ENCODE results near the gene CDC7.

- TF ChIP-seq CTCF (CRISPR knock-in tag; IDR thresholded peaks at IDR 0.05) (no peak), POLR2A (IDR thresholded peaks at IDR 0.05; ENCODE audit: insufficient read depth in 1 of 2, low read depth in 2 of 2, low read length in 2 of 2) (no peak), ELK4 (CRISPR knock-in tag; IDR thresholded peaks at IDR 0.05; ENCODE audit: borderline replicate concordance) (no peak), USF2 (IDR thresholded peaks at IDR 0.05; ENCODE audit: low read depth, low read length) (no peak), USF2 (CRISPR knock-in tag; IDR thresholded peaks at IDR 0.05; ENCODE audit: borderline replicate concordance) (no peak), CHD2 (IDR thresholded peaks at IDR 0.05; ENCODE audit: low read depth, low read length) (no peak), PHF8 (CRISPR knock-in tag; IDR thresholded peaks at IDR 0.05) (no peak), SOX5 (CRISPR knock-in tag; IDR thresholded peaks at IDR 0.05; ENCODE audit: borderline replicate concordance) (no peak), ZNF710 (CRISPR knock-in tag; IDR thresholded peaks at IDR 0.05; ENCODE audit: borderline replicate concordance) (no peak), ZNF143 (CRISPR knock-in tag; IDR thresholded peaks at IDR 0.05) (no peak), ETV6 (CRISPR knock-in tag; conservative IDR thresholded peaks at IDR 0.05) (no peak)
- TF ChIP-seq, protein P1, sequence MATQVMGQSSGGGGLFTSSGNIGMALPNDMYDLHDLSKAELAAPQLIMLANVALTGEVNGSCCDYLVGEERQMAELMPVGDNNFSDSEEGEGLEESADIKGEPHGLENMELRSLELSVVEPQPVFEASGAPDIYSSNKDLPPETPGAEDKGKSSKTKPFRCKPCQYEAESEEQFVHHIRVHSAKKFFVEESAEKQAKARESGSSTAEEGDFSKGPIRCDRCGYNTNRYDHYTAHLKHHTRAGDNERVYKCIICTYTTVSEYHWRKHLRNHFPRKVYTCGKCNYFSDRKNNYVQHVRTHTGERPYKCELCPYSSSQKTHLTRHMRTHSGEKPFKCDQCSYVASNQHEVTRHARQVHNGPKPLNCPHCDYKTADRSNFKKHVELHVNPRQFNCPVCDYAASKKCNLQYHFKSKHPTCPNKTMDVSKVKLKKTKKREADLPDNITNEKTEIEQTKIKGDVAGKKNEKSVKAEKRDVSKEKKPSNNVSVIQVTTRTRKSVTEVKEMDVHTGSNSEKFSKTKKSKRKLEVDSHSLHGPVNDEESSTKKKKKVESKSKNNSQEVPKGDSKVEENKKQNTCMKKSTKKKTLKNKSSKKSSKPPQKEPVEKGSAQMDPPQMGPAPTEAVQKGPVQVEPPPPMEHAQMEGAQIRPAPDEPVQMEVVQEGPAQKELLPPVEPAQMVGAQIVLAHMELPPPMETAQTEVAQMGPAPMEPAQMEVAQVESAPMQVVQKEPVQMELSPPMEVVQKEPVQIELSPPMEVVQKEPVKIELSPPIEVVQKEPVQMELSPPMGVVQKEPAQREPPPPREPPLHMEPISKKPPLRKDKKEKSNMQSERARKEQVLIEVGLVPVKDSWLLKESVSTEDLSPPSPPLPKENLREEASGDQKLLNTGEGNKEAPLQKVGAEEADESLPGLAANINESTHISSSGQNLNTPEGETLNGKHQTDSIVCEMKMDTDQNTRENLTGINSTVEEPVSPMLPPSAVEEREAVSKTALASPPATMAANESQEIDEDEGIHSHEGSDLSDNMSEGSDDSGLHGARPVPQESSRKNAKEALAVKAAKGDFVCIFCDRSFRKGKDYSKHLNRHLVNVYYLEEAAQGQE (IDR thresholded peaks at IDR 0.05; ENCODE audit: borderline replicate concordance in 1 of 2, low read depth in 1 of 2, low read length in 2 of 2), result no peak
Measured at GRCh38 chr1:91501971-91502671, 1.5 kb downstream of the CDC7 start.

Data from HepG2 (cell line).